Right atrium auricular region (tissue), 2 donors: ENCODE data around the gene TLK1. TPM values are rescaled to one million over a fixed set of nuclear protein-coding genes. Genes with fewer than 3 reads are reported as not detected.
A peak's percentile ranks its signal among the peaks of the same experiment; 100 is the strongest.

ENCODE experiments used
- DNase-seq: peaks from one replicate; pipeline ENCODE4 v3.0.0-alpha.2; 2019; ENCODE audit warnings: low spot score
- H3K27ac ChIP-seq, 2 donors: fragments of 200-600 bp; sonication (generic); 1 replicate in 1 of 2; 2 replicates in 1 of 2; pipeline ENCODE4 v1.5.1; 2016 to 2019
- H3K27me3 ChIP-seq, 2 donors: fragments of 200-600 bp; sonication (generic); one replicate each; pipeline versions ENCODE4 v1.5.1 to v1.6.0; 2017 to 2019
- H3K36me3 ChIP-seq: fragments of 200-600 bp; sonication (generic); one replicate; pipeline ENCODE4 v1.5.1; 2016
- H3K4me1 ChIP-seq, 2 donors: fragments of 200-600 bp; sonication (generic); one replicate each; pipeline versions ENCODE4 v1.5.1 to v1.6.0; 2017 to 2019
- H3K4me3 ChIP-seq, 2 donors: fragments of 200-600 bp; sonication (generic); 1 replicate in 1 of 2; 2 replicates in 1 of 2; pipeline ENCODE4 v1.5.1; 2017 to 2019; ENCODE audit warnings: mild to moderate bottlenecking in 1 of 2, moderate library complexity in 1 of 2
- H3K9me3 ChIP-seq, 2 donors: fragments of 200-600 bp; sonication (generic); one replicate each; pipeline ENCODE4 v1.5.1; 2019
- CTCF ChIP-seq, 2 donors: fragments of 200-600 bp; sonication (generic); IDR thresholded peaks; one replicate each; pipeline ENCODE4 v1.5.1; 2019; ENCODE audit warnings: antibody characterized with exemption in 2 of 2
- total RNA-seq, 2 donors: library from RNA; depleted of rRNA; stranded (reverse); fragments of >200 nt; gene quantifications; one replicate each; pipeline ENCODE4 v1.1.0, GENCODE V29; 2016

TLK1 gene
- total RNA-seq, 2 donors from 2014 or later, result 21.0 to 21.7 TPM

GRCh38 chr2:170985407-170985806 is 175.3 kb downstream of the TLK1 start:
- TF ChIP-seq CTCF (IDR thresholded peaks at IDR 0.05), result no peak
- Histone ChIP-seq H3K27ac (no peak overlapping the region), H3K9me3 (no peaks in the 10 kb centered on the region), H3K4me1 (no peaks in the 10 kb centered on the region), H3K36me3 (no peaks in the 10 kb centered on the region), H3K4me3 (no peak overlapping the region), H3K27me3 (no peaks in the 10 kb centered on the region)
- DNase-seq, result no peak

- TF ChIP-seq CTCF (IDR thresholded peaks at IDR 0.05), result no peak
Measured at GRCh38 chr2:170984079-170984478, 176.6 kb downstream of the TLK1 start.

GRCh38 chr2:170975943-170976270 is 184.8 kb downstream of the TLK1 start:
- H3K4me1 ChIP-seq, result peaks cover 0 to 12% of the 10 kb centered on the region in 2 donors
- H3K9me3 ChIP-seq, result no peaks in the 10 kb centered on the region
- H3K4me3 ChIP-seq, result no peak overlapping the region
- H3K36me3 ChIP-seq, result no peaks in the 10 kb centered on the region
- H3K27me3 ChIP-seq, result no peaks in the 10 kb centered on the region
- no peak for DNase-seq
- TF ChIP-seq CTCF (IDR thresholded peaks at IDR 0.05), result no peak
- H3K27ac ChIP-seq, result no peak overlapping the region

More at GRCh38 chr2:170984079-170984478, 176.6 kb downstream of the TLK1 start:
- H3K9me3 ChIP-seq, result no peaks in the 10 kb centered on the region
- H3K27ac ChIP-seq, result no peak overlapping the region
- H3K4me1 ChIP-seq, result no peaks in the 10 kb centered on the region
- H3K4me3 ChIP-seq, result no peak overlapping the region
- no peaks in the 10 kb centered on the region for H3K27me3 ChIP-seq
- H3K36me3 ChIP-seq, result no peaks in the 10 kb centered on the region
- DNase-seq, result no peak

GRCh38 chr2:170975127-170975942 is 185.4 kb downstream of the TLK1 start:
- peaks cover 0 to 12% of the 10 kb centered on the region in 2 donors for H3K4me1 ChIP-seq
- no peak for TF ChIP-seq CTCF (IDR thresholded peaks at IDR 0.05)
- no peaks in the 10 kb centered on the region for H3K9me3 ChIP-seq
- H3K27ac ChIP-seq, result no peak overlapping the region
- no peaks in the 10 kb centered on the region for H3K27me3 ChIP-seq
- DNase-seq, result no peak
- no peak overlapping the region for H3K4me3 ChIP-seq
- no peaks in the 10 kb centered on the region for H3K36me3 ChIP-seq

- no peaks in the 10 kb centered on the region for H3K36me3 ChIP-seq
- H3K27ac ChIP-seq, result no peak overlapping the region
- no peaks in the 10 kb centered on the region for H3K9me3 ChIP-seq
- no peaks in the 10 kb centered on the region for H3K27me3 ChIP-seq
- peak overlapping the region in 1 of 2 donors; percentile 79 for H3K4me3 ChIP-seq
- TF ChIP-seq CTCF (IDR thresholded peaks at IDR 0.05), result no peak
- peaks cover 0 to 12% of the 10 kb centered on the region in 2 donors for H3K4me1 ChIP-seq
- DNase-seq, result no peak
Measured at GRCh38 chr2:170974304-170974993, 186.2 kb downstream of the TLK1 start.
